Activated CD4-positive, CD25-positive, alpha-beta regulatory T cell (primary cell): ENCODE data around the gene ZCCHC12.
A peak's percentile ranks its signal among the peaks of the same experiment; 100 is the strongest.
"Not testable (repeated sequence)": the region's sequence is repeated elsewhere in the genome, so short reads cannot be mapped to it uniquely, and the experiment has no call there.

Experiments used
- DNase-seq, 4 experiments: peaks; one replicate each; lab custom pipeline; 2025; lab: John Stamatoyannopoulos, UW

The ZCCHC12 gene

GRCh38 chrX:118823263-118824172 is at the start of gene ZCCHC12:
TSS of gene ZCCHC12 (plus strand) at chrX:118823824. CDS start at chrX:118825245, 1,421 bp downstream.
- DNase-seq, result peak in 2 of 4 experiments; percentile 0 to 2

GRCh38 chrX:118779581-118779980 is 44.0 kb upstream of the ZCCHC12 start:
- no peak for DNase-seq

GRCh38 chrX:118780509-118780908 is 43.1 kb upstream of the ZCCHC12 start:
- DNase-seq, result no peak

GRCh38 chrX:118780911-118781310 is 42.7 kb upstream of the ZCCHC12 start:
- DNase-seq, result no peak

GRCh38 chrX:118795528-118796280 is 27.9 kb upstream of the ZCCHC12 start:
- no peak for DNase-seq

- DNase-seq, result no peak
Observed at GRCh38 chrX:118802857-118803256, 20.8 kb upstream of the ZCCHC12 start.

- peak in 2 of 4 experiments; percentile 2 to 5 for DNase-seq
Observed at GRCh38 chrX:118807151-118808017, 16.2 kb upstream of the ZCCHC12 start.

DNA sequence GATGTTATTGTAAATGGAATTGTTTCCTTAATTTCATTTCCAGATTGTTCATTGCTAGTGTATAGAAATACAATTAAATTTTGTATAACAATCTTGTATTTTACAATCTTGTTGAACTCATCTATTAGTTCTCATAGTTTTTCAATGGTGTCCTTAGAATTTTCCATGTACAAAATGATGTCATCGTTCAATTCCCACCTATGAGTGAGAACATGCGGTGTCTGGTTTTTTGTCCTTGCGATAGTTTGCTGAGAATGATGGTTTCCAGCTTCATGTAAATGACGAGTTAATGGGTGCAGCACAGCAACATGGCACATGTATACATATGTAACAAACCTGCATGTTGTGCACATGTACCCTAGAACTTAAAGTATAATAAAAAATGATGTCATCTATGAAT is 6.4 kb upstream of the ZCCHC12 start:
- not testable (repeated sequence) for DNase-seq

- DNase-seq, result no peak
Observed at GRCh38 chrX:118824173-118824730, 628 bp downstream of the ZCCHC12 start.

DNA sequence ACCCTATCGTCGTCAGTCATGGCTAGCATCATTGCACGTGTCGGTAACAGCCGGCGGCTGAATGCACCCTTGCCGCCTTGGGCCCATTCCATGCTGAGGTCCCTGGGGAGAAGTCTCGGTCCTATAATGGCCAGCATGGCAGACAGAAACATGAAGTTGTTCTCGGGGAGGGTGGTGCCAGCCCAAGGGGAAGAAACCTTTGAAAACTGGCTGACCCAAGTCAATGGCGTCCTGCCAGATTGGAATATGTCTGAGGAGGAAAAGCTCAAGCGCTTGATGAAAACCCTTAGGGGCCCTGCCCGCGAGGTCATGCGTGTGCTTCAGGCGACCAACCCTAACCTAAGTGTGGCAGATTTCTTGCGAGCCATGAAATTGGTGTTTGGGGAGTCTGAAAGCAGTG is 1.6 kb downstream of the ZCCHC12 start:
- DNase-seq, result no peak

DNA sequence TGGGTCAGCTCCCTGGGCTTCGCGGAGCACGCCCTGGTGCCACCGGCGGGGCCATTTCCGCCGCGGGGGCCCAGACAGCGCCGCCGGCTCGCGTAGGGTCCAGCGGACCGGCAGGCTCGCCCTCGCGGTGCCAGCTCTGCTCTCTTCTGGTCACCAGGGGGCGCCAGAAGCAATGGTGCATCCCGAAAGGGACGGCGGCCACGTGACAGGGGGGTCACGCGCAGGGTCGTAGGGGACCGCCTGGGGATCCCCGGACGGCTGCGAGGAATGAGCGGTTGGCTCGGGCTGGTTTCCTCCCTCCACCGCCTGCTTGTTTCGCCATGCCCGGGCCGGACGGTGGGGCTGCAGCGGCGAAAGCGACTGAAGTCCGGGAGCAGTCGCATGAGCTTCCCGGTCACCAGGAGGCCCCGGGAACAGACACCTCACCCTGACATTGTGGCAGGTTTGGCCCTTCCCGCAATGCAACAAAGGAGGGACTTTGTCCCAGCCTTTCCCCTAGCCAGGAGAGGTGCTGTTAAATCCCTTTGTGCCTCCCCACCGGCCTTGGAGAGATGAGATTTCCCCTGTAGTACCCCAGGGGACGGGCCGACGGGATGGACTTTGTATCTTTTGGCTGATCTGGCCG is 15.8 kb downstream of the ZCCHC12 start:
- DNase-seq, result peak; percentile 11 to 39 (median 12)

GRCh38 chrX:118847676-118848075 is 24.1 kb downstream of the ZCCHC12 start:
- no peak for DNase-seq

- no peak for DNase-seq
Observed at GRCh38 chrX:118853596-118853995, 30.0 kb downstream of the ZCCHC12 start.

DNA sequence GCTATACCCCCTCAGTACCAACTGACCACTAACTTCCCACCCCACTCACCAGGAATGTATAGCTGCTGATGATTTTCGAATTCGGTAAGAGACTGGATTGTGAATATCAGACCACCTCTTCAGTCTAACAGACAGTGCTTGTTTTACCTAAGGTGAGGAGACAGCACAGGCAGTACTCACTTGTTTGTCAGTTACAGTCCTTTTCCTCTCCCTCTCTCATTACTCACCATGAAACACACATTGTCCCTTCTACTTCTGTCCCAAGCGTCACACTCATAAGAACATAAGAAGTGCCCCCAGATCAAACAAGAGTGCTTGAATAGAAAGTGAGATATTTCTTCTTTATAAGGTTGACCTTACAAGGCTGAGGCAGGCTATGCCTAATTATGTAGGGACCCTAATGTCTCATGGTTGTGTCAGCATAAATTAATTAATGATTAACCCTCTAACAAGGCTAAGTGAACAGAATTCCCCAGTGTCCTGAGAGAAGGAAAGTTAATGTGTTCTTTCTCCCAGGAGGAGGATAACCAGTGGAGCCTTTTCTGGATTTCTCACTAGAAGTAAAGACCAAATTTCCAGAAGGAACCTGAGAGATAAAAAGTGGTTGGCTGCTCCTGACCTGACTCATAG is 32.2 kb downstream of the ZCCHC12 start:
- DNase-seq, result no peak

GRCh38 chrX:118857006-118857405 is 33.4 kb downstream of the ZCCHC12 start:
- DNase-seq, result no peak

- DNase-seq, result no peak
Observed at GRCh38 chrX:118861338-118861737, 37.7 kb downstream of the ZCCHC12 start.

DNA sequence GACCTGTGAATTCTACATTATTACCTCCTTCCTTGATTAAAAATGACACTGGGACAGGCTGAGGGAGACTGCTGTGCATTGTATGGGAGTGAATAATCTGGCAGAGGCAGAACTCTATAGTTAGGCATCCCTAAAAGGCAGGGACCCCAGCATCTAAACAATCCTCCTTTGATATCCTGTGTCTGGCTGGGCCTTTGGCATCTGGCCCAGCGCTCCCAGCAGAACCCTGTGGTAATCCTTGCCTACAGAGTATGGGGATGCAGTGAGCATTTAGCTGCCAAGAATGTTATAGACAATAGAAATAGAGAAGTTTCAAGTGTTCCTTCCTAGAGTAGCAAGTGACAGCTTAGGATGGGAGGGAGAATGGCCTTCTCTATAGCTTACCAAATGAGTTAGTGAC is 38.5 kb downstream of the ZCCHC12 start:
- no peak for DNase-seq

GRCh38 chrX:118862979-118863378 is 39.4 kb downstream of the ZCCHC12 start:
- DNase-seq, result no peak

DNA sequence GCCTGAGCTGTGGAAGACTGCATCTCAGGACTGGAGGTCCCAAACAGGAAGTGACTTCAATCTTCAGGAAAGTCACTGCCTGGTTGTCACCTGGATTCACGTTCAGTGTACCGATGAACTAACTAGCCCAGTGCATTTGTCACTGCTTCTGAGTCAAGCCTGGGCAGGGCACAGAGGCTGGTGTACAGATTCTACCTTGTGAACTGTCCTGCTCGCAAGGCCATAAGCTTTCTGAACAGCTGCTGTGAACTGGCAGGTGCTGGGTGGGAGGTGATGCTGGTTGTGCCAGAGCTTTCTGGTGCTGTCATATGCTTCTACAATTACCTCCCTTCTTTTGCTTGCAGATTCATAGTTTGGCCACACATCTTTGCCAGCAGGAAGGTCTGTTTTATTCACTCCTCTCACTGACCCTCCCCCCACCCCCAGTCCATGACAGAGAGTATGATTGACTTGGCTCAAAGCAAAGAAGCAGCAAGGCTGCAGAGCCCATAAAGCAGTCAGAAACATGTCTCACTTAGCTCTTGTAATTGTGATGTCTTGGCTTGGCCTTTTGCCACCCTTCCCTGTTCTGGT is 40.5 kb downstream of the ZCCHC12 start:
- no peak for DNase-seq

GRCh38 chrX:118865231-118865630 is 41.6 kb downstream of the ZCCHC12 start:
- no peak for DNase-seq
